HEK293T (cell line): ENCODE results near the gene SMARCD2.

Experiments used
- BHLHE40 ChIP-seq: fragments of 450-650 bp; IDR thresholded peaks from 2 replicates; pipeline ENCODE4 v1.6.1; 2016; ENCODE audit warnings: mild to moderate bottlenecking, moderate library complexity, borderline replicate concordance
- ELF4 ChIP-seq: fragments of 450-650 bp; IDR thresholded peaks from 2 replicates; pipeline ENCODE4 v1.6.1; 2017; ENCODE audit warnings: antibody characterized with exemption
- FOXA1 ChIP-seq: fragments of 450-650 bp; IDR thresholded peaks from 2 replicates; pipeline ENCODE4 v1.6.1; 2016; ENCODE audit warnings: mild to moderate bottlenecking
- FOXK2 ChIP-seq: fragments of 450-650 bp; IDR thresholded peaks from 2 replicates; pipeline ENCODE4 v1.6.1; 2016; ENCODE audit warnings: mild to moderate bottlenecking
- HDGF ChIP-seq: fragments of 450-650 bp; IDR thresholded peaks from 2 replicates; pipeline ENCODE4 v1.6.1; 2017; ENCODE audit warnings: antibody characterized with exemption, borderline replicate concordance
- NFRKB ChIP-seq: fragments of 450-650 bp; IDR thresholded peaks from 2 replicates; pipeline ENCODE4 v1.6.1; 2016; ENCODE audit warnings: mild to moderate bottlenecking, moderate library complexity
- SP1 ChIP-seq: fragments of 450-650 bp; IDR thresholded peaks from 2 replicates; pipeline ENCODE4 v1.6.1; 2017
- SUZ12 ChIP-seq: fragments of 450-650 bp; IDR thresholded peaks from 2 replicates; pipeline ENCODE4 v1.6.1; 2016; ENCODE audit warnings: mild to moderate bottlenecking
- TARDBP ChIP-seq: fragments of 450-650 bp; IDR thresholded peaks from 2 replicates; pipeline ENCODE4 v1.6.1; 2016
- ZNF384 ChIP-seq: fragments of 450-650 bp; IDR thresholded peaks from 2 replicates; pipeline ENCODE4 v1.6.1; 2016

DNA sequence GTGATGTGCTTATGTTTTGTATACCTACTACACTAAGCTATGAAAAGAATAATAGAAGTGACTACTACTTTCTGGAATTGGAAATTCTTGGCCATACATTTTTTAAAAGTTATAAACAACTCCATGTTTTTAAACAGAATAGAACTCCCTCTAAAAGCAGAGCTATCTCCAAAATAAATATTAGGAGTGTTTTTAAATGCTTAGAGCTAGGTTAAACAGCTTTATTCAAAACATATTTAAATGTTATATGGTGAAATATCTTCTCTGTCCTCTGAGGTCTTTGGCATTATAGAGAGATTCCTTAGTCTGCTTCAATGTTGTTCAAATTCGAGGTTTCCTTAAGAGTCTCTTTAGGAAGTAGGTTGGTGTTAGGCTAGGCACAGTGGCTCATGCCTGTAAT is 38.2 kb downstream of the SMARCD2 start:
- no peak for TF ChIP-seq ELF4
- TF ChIP-seq NFRKB: no peak
- no peak for TF ChIP-seq FOXK2
- no peak for TF ChIP-seq TARDBP
- TF ChIP-seq BHLHE40: no peak
- no peak for TF ChIP-seq HDGF
- TF ChIP-seq SP1: no peak
- TF ChIP-seq SUZ12: no peak
- TF ChIP-seq ZNF384: no peak
- no peak for TF ChIP-seq FOXA1
